Lower lobe of right lung (tissue), 2 donors: ENCODE results near the gene RTN4IP1. TPM values are rescaled to one million over a fixed set of nuclear protein-coding genes. Genes with fewer than 3 reads are reported as not detected.

Source experiments
- ATAC-seq, 2 donors: fragments of 200-7000 bp; cut with Tn5 transposase; one replicate each; pipeline ENCODE4 v1.9.1; 2020 to 2022; ENCODE audit warnings: mild to moderate bottlenecking in 2 of 2, moderate library complexity in 2 of 2
- DNase-seq: peaks from one replicate; pipeline ENCODE4 v3.0.0-alpha.2; 2020
- H3K27ac ChIP-seq: fragments of 200-600 bp; one replicate; pipeline ENCODE4 v1.8.0; 2022
- H3K27me3 ChIP-seq: fragments of 200-600 bp; one replicate; pipeline ENCODE4 v1.8.0; 2022; ENCODE audit warnings: low read depth
- H3K36me3 ChIP-seq: fragments of 200-600 bp; one replicate; pipeline ENCODE4 v1.8.0; 2022; ENCODE audit warnings: mild to moderate bottlenecking
- H3K4me1 ChIP-seq: fragments of 200-600 bp; one replicate; pipeline ENCODE4 v1.8.0; 2022
- H3K4me3 ChIP-seq: fragments of 200-600 bp; one replicate; pipeline ENCODE4 v1.8.0; 2022; ENCODE audit warnings: mild to moderate bottlenecking
- H3K9me3 ChIP-seq: fragments of 200-600 bp; one replicate; pipeline ENCODE4 v1.8.0; 2022
- CTCF ChIP-seq: fragments of 200-600 bp; IDR thresholded peaks from one replicate; pipeline ENCODE4 v1.8.0; 2022; ENCODE audit warnings: antibody characterized with exemption, mild to moderate bottlenecking
- intact Hi-C: fragments of 100-400 bp; cut with DNase I; formaldehyde crosslinking; loops from one replicate; pipeline ENCODE4 v1.11.0; 2022
- total RNA-seq: library from RNA; stranded (reverse); fragmentation: NEBNext Ultra II Directional; extraction: Animal tissue kit (Norgen Biotek cat#: 25700); gene quantifications from one replicate; pipeline ENCODE4 v1.2.1, GENCODE V29; 2021
- donor health status: DM: no; HTN: yes; CAD: no; lungs with severe emphysema.

RTN4IP1 gene
- total RNA-seq, 1 donor from 2014 or later = 4.1 TPM

GRCh38 chr6:106569428-106569827 lies 59.9 kb downstream of the RTN4IP1 start:
- ATAC-seq = no peak
- no peak for TF ChIP-seq CTCF
- Histone ChIP-seq H3K4me1 (no peaks in the 10 kb centered on the region), H3K4me3 (no peak overlapping the region), H3K9me3 (no peaks in the 10 kb centered on the region), H3K27me3 (no peaks in the 10 kb centered on the region), H3K36me3 (peaks cover 56% of the 10 kb centered on the region), H3K27ac (no peak overlapping the region)
- DNase-seq = no peak
- intact Hi-C loops = loop anchor here (5.0 kb wide), 1 partner anchor 122 kb away; no protein-coding TSS in a partner anchor

GRCh38 chr6:106568530-106568929 lies 60.8 kb downstream of the RTN4IP1 start:
- ATAC-seq (no peak), DNase-seq (no peak)
- no peak for TF ChIP-seq CTCF
- intact Hi-C loops = loop anchor here (5.0 kb wide), 1 partner anchor 121 kb away; no protein-coding TSS in a partner anchor
- Histone ChIP-seq H3K4me1 (no peaks in the 10 kb centered on the region), H3K4me3 (no peak overlapping the region), H3K36me3 (peaks cover 64% of the 10 kb centered on the region), H3K27ac (no peak overlapping the region), H3K9me3 (no peaks in the 10 kb centered on the region), H3K27me3 (no peaks in the 10 kb centered on the region)

- H3K4me1 ChIP-seq = no peaks in the 10 kb centered on the region
- TF ChIP-seq CTCF = no peak
These were observed 64.8 kb downstream of the RTN4IP1 start for GRCh38 chr6:106564476-106564875.

DNA sequence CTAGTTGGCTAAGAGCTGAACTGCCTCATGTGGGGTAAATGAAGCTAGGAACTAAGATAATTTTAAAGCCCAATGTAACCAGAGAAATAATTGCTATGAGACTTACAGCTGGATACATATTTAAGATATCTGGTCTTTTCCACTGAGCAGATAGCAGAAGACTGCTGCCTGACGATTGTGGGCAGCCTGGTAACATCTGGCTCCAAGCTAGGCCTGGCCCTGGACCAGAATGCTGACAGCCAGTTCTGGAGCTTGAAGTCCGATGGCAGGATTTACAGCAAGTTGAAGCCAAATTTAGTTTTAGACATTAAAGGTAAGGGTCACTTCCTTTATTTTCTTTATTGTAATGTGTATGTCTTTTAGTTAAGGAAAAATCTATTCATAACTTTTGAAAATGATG lies 65.7 kb downstream of the RTN4IP1 start:
- intact Hi-C loops = no loop called here
- no peak for ATAC-seq
- Histone ChIP-seq H3K36me3 (peaks cover 79% of the 10 kb centered on the region), H3K4me1 (no peaks in the 10 kb centered on the region), H3K9me3 (no peaks in the 10 kb centered on the region), H3K27ac (no peak overlapping the region), H3K27me3 (no peaks in the 10 kb centered on the region), H3K4me3 (no peak overlapping the region)
- TF ChIP-seq CTCF = no peak
- no peak for DNase-seq

More at GRCh38 chr6:106564476-106564875, 64.8 kb downstream of the RTN4IP1 start:
- Histone ChIP-seq H3K27me3 (no peaks in the 10 kb centered on the region), H3K9me3 (no peaks in the 10 kb centered on the region), H3K27ac (no peak overlapping the region), H3K4me3 (no peak overlapping the region), H3K36me3 (peaks cover 79% of the 10 kb centered on the region)
- no peak for ATAC-seq
- no peak for DNase-seq
- intact Hi-C loops = no loop called here

DNA sequence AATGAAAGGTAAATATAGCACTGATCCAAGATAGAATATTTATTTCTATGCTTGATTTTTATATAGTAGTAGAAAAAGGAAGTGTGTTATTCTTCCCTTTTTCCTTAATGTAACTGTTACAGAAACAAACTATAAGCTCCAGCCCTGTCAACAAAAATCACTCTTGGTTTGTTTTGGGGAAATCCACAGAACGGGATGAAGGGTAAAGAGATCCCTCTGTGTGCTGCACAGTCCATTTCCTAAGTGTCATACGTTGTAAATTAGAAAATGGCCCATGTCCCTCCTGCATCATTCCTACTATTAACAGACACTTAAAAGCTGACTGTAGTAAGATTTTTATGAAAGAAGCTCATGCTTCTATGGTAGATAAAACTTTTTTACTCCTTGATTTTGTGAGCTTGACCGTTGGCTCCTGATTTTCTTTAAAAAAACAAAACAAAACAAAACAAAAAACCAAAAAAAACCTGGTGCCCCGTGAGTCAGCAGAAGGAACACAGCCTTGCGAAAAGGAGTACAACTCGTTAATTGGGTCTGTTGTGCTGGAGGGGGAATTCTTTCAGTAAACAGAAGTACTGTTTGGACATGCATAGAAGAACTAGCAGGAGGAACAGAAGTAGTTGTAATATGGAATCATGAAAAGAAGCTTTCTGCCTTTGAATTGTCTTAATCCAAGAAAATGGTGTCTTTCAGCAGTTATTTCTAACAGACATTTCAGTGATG lies 67.5 kb downstream of the RTN4IP1 start:
- no peak for TF ChIP-seq CTCF
- Histone ChIP-seq H3K9me3 (no peaks in the 10 kb centered on the region), H3K4me1 (no peaks in the 10 kb centered on the region), H3K27me3 (no peaks in the 10 kb centered on the region), H3K36me3 (peaks cover 70% of the 10 kb centered on the region), H3K4me3 (no peak overlapping the region), H3K27ac (no peak overlapping the region)
- intact Hi-C loops = no loop called here
- ATAC-seq (no peak), DNase-seq (no peak)
